ENCODE data around the gene DOCK7.

The DOCK7 gene

DNA sequence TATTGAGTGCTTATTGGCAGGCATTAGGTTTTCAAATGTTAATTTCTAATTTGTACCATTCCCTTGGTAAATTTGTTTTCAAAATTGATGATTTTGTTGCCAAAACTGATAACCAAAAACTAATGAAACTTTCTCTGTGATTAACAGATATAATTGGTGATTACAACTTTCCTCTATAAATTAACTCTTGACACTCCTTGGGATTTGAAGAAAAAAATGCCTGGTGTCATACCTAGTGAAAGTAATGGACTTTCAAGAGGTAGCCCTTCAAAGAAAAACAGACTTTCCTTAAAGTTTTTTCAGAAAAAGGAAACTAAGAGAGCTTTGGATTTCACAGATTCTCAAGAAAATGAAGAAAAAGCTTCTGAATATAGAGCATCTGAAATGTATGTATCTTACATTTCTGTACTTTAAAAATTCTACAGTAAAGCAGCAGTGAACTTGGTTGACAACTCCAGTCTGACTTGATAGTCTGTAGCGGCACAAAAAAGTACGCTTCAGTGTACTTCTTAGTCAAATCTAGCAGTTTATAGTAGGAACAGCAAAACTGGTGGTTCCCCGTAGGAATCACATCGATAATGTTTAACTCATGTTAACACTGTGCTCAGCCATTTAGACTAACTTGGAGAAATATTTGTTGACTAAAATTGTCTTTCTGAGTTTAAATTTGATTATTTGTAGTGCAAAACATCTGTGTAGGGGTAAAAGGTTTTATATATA lies 248.4 kb downstream of the DOCK7 start:
- DNase-seq = no peak

DNA sequence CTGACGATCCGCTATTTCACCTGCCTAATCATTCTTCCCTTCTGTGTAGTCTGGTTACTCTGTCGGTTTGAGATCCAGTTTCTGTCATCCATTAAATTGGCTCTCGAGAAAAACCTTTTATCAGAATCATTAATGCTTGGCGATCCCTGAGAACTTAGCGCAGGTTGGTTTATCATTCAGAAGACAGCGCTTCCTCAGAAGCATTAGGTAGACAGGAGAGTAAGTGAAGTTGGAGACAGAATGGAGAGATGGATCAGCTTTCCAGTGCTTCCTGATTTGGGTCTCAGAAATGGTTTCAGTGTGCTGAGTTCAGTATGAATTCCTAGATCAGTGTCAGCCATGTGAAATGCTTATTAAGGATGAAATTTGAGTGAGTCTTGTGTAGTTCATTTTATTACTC lies 250.0 kb downstream of the DOCK7 start:
- no peak for DNase-seq

DNA sequence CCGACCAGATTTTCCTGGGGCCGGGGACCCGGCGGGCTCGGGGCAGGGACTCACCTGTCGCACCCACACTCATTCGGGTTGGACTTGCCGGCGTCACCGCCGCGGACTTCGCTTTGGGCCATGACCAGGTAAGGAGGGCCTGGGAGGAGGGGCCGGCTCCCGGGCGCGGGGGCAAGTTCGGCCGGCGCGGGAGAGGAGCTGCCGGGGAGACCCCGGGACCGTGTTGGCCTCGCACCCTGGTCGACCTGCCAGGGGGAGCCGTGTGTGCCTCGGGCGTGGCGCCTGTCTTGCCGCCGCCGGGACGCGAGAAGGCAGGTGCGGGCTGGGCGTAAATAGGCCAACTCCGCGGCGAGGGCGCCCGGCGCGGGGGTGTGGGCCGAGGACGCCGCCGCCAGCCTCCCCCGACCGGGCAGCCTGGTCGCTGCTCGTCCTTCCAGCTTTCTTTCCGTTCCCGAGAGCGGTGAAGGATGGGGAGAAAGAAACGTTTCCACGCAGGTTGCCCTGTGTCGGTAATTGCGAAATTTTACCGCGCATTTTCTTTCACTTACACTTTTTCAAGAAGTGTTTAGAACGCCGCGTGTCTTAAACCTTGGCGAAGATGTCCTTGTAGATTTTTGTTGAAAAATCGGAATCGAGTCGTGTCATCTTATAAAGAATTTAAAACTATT lies 250.8 kb downstream of the DOCK7 start:
- DNase-seq = peak; percentile 50

DNA sequence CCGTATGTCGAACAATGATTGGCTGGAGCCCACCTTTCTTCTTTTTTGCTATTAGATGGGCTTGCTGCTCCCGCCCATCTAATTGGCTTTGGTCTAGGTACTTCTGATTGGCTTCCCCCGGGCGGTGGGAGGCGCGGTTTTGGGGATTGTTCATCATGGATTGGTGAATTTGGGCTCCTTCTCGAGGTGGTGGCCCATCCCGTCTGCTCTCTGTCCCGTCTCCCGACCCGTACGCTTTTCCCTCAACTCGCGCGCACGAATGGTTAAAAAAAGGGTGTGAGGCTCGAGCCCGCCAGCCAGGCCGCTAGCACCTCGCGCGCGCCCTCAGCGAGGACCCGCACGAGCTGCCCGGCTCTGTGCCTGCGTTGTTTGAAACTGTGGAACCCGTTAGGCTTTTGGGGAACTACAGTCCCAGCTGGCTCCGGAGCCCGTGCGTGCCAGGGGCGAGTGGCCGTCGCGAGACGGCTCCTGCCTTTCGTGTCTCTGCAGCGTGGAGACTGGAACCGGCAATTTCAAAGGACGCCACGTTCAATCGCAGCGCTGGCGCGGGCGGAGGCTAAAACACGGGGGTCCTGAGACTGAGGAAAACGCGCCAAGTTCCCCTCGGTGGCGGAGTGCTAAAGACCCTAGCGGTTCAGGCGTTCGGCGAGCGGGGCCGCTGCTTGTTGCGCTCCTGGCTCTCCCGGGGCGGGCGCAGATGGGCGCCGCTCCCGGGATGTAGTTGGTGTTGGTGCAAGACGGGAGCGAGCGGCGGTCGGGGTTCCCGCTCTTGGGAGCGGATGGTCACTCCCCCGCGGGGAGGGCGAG lies 251.5 kb downstream of the DOCK7 start, which contains the start of gene USP1:
Gene USP1, plus strand, starts transcription at position 584 of the 807 bp plus-strand sequence. CDS start 2,819 bp downstream, outside the sequence.
- peak; percentile 98 for DNase-seq

DNA sequence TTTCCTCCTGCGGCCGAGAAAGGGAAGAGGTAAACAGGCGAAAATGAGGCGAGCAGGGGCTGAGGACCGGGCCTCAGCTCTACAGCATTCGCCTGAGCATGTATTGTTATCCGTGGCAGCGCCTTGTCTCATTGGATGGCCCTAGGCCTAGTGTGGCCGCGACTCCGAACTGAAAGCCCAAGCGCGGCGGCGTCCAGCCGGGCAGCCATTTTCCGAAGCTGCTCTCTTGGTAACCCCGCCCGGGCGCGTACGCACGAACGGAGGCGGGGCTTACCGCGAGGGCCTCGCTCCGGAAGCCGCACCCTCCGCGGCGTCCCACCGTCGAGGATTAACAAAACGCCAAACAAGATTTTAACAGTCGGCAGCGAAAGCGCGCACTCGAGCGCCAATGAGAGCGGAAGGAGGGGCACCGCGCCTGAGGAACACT lies 252.1 kb downstream of the DOCK7 start:
- DNase-seq = peak; percentile 96

DNA sequence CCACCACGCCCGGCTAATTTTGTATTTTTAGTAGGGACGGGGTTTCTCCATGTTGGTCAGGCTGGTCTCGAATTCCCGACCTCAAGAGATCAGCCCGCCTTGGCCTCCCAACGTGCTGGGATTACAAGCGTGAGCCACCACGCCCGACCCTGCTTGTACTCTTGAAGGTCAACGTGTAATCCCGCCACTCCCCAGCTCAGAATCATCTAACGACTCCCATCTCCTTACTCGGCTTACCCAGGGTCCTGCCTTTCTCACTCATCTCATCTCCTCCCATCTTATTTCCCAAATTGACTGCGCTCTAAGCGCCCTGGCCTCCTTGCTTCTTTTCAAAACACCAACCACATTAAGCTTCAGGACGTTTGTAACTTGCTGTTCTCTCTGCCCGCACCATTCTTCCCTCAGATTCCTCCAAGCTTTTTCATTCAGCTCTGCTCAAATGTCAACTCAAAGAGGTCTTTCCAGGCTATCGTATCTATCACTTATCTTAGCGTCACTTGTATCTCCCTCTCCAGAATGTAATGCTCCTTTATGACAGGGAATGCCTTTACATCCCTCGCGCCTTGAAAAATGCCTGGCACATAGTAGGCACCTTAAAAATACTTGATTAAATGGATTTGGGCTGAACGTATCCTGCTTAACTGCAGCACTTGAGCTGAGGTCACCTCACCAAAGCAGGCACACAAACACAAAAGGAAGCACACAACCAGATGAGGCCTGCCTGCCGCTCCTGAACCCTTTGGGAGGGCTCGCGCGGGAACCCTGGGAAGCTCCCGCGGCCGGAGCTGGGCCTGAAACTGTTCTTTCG lies 252.8 kb downstream of the DOCK7 start:
- DNase-seq = no peak

DNA sequence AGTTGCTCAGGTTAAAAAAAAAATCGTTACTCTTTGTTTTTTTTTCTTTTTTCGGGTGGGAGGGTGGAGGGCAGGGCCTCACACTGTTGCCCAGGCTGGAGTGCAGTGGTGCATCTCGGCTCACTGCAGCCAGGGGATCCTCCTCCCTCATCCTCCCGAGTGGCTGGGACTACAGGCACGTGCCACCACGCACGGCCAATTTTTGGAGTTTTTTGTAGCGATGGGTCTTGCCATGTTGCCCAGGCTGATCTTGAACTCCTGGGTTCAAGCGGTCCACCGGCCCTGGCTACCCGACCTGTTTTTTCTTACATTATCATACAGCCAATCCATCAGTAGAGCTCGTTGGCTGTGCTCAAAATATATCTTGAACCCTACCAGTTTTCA lies 253.6 kb downstream of the DOCK7 start:
- DNase-seq = no peak

DNA sequence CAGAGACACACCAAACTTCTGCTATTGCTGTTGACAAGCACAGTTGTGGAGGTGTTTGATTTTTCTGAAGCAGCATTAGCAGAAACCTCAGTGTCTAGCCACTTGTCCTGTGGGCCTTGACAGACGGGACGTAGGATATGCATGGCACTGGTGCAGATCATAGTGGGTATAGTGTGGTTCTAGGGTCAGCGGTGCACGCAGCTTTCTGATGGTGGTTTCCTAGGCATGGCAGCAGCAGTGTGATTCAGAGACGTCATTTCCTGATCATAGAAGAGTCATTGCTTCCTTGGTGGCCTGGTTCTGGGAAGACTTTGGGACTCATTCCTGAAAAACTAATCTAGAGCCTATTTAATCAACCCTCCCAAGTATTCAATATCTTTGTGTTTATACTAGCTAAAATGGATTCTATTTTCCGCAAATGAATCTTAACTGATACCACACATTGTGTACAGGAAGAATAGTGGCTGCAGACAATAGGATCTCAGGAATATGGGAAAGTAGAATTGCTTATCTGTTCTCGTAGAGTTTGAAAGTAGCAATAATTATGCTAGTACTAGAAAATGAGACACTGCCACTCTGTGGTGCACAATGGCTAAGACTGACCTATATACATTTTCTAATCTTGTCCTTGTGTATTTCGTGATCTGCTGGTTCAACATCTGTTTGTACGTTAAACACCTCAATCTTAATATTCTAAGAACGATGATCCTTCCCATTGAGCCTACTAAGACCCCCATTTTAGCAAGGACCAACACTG lies 254.1 kb downstream of the DOCK7 start:
- no peak for DNase-seq

DNA sequence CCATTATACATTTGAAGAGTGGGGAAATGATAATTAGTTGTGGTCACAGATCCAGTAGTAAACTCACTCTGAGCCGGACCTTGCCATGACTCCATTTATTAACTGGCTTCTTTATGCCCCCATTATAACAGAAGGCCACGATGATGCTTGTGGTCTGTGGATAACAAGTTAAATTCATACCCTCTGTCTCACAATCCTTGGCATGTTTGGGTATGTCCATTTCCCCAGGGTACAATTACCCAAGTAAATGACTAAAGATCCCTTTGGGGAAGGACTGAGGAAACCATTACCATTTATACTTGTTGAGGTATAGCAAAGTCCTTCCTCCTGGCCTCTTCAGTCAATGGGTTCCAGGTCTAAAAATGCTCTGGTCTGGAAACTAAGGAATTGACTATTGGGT lies 258.6 kb downstream of the DOCK7 start:
- DNase-seq = no peak

DNA sequence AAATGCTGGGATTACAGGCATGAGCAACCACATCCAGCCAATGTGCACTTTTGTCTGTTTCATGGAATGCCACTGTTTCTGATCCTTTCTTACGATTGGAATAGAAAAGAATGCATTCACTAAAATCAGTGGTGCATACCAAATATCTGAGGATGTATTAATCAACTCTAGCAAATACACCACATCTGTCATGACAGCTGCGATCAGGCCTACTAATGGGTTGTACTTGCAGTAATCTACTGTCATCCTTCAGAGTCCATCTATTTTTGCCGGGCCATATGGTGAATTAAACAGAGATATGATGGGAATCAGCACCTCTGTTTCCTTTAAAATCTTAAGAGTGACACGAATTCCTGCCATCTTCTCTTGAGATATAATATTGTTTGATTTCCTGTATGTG lies 259.8 kb downstream of the DOCK7 start:
- no peak for DNase-seq

DNA sequence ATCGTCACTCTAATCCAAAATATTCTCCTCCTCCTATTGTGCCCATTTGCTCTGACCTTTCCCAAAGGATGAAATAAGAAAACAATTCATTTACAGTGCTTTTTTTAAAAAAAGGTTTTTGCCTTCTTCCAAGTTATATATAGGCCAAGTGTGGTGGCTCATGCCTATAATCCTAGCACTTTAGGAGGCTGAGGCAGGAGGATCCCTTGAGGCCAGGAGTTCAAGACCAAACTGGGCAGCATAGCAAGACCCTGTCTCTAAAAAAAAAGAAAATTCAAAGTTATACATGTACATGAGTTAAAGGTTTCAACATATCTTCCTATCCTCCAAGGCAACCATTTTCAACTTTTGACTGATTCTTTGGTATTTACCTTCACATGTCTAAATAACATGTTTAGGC lies 261.4 kb downstream of the DOCK7 start:
- no peak for DNase-seq

DNA sequence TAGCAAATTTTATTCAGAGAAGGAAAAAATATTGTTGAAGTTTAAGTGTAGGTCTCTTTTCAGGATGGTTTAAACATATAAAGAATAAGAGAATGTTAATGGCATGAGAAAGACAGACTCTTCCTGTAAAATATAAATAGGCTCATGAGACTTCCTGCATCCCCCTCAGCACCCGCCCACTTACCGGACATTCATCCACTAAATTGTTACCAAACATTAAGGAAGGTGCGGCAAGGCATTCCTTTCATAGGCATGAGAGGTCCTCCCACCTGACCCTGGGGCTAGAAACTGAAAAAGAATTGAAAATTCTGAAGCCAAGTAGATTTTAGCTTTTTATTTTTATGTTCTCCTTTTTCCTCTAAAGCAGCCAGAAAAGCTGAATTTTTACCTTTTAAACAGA lies 261.9 kb downstream of the DOCK7 start:
- no peak for DNase-seq

DNA sequence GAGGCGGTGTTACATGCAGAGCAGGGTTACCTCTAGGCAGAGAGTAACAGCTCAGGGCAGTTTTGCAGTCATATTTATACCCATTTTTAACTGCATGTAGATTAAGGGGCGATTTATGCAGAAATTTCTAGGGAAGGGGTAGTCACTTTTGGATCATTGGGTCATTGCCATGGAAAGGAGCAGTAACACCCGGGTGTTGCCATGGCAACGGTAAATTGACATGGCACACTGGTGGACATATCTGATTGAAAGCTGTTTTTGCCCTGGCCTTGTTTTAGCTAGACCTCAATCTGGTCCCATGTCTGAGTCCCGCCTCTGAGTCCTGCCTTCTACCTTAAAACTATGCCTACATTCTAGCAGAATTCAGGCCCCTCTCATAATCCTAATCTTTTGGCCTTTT lies 263.1 kb downstream of the DOCK7 start:
- no peak for DNase-seq

DNA sequence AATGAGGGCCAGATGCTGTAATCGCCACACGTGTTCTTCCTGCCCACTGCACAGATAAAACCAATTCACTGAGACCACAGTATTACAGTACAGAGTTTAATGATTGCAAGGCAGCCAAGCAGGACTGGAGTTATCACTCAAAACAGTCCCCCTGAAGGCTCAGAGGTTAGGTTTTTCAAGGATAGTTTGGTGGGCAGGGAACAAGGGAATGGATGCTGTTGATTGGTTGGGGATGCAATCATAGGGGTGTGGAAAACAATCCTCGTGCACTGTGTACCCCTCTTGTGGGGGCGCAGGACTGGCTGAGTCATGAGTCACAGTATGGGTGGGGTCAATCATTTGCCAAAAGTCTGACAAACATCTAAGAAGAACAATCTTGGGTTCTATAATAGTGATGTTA lies 263.8 kb downstream of the DOCK7 start:
- DNase-seq = no peak

DNA sequence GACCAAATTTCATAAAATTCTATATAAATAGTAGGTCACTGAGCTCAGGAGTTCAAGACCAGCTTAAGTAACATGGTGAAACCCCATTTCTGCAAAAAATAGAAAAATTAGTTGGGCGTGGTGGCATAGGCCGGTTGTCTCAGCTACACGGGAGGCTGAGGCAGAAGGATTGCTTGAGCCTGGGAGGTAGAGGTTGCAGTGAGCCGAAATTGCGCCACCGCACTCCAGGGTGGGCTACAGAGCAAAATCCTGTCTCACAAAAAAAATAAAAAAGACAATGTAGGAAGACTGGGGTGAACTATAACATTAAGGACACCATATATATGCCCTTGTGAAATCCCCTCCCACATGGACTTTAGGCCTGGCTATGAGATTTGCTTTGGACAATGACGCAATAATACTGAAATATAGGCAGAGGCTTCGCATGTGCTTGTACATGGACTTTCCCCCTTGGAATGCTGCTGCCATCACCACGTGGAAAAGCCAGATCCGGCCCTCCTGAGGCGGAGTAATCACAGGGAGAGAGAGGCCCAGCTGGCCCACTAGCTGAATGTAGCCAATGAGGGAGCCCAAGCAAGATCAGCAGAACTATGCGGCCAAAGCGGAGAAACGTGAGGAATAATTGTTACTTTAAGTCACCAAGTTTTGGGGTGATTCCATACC lies 264.5 kb downstream of the DOCK7 start:
- no peak for DNase-seq

DNA sequence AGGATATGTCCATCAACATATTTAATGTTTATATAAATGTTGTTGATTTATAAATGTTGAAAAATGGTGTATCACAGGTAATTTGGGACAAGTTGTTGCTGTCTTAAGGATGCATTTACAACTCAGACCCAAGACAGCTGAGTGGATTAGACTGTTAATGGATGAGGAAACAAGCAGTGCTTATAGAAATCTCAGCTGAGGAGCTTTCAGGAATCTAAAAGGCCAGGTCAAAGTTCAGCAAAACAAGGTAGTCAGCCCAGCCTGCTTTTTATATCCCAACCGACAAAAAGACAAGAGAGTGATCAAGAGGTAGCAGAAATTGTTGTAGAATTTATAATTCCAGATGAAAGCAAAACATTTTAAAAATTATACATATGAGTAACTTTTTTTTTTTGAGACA lies 268.0 kb downstream of the DOCK7 start:
- DNase-seq = no peak

DNA sequence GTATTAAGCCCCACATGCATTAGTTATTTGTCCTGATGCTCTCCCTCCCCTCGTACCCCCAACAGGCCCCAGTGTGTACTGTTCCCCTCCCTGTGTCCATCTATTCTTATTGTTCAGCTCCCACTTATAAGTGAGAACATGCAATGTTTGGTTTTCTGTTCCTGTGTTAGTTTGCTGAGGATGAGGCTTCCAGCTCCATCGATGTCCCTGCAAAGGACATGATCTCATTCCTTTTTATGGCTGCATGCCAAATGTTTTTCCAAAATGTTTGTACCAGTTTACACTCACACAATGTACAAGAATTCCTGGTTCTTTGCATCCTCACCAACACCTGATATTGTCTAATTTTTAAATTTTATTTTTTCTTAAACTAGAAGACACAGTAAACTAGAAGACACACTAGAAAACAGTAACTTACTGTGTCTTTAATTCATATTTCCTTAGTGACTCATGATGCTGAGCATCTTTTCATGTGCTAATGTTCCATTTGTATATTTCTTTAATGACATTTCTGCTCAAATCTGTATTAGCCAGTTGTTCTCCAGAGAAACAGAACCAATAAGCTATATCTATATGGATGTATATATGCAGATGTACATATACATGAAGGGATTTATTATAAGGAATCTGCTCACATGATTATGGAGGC lies 270.7 kb downstream of the DOCK7 start:
- no peak for DNase-seq

DNA sequence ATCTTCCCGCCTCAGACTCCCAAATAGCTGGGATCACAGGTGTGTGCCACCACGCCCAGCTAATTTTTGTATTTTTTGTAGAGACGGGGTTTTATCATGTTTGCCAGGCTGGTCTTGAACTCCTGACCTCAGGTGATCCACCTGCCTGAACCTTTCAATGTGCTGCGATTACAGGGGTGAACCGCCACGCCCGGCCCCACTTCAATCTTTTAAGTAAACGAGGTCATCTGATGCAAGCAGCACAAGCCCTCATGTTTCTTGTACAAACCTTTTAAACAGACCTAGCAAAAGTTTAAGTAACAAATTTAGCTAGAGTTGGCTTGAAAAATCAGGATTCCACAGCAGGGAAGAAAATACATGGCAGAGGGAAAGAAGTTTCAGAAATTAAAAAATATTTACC lies 272.5 kb downstream of the DOCK7 start:
- no peak for DNase-seq

DNA sequence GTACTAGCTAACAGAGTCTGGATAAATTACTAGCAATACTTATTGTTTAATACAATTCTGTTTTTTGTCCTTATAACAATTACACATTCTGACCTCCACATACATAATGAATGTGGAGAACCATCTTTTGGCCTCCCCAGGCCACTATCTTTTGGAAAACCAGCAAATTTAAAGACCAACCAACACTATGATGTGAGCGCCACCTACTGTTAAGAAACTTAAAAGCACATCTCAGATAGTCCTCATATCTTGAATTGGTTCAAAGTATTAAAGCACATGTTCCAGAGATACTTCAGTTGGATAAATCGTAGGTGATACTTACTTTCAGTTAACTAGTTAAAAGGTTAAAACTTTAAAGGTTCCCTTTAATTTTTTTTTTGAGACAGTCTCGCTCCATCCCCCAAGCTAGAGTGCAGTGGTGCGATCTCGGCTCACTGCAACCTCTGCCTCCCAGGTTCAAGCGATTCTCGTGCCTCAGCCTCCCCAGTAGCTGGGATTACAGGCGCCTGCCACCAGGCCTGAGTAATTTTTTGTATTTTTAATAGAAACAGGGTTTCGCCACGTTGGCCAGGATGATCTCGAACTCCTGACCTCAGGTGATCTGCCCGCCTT lies 280.7 kb downstream of the DOCK7 start:
- DNase-seq = no peak

DNA sequence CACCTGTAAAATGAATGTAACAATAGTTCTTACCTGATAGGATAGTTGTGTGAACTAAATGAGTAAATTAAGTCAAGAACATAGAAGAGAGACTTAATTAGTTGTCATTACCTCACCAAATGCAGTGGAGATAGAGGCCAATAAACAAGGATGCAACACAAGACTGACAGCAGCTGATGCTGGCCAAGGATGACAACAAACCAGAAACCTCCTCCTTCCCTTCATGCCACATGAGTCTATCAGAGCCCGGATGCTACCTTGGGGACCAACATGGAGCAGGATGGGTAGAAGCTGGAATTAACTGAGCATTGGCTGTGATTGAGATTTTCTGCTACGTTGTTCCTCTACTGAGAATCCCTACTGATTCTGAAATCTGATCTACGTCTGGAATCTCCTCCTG lies 281.6 kb downstream of the DOCK7 start:
- DNase-seq = no peak

DNA sequence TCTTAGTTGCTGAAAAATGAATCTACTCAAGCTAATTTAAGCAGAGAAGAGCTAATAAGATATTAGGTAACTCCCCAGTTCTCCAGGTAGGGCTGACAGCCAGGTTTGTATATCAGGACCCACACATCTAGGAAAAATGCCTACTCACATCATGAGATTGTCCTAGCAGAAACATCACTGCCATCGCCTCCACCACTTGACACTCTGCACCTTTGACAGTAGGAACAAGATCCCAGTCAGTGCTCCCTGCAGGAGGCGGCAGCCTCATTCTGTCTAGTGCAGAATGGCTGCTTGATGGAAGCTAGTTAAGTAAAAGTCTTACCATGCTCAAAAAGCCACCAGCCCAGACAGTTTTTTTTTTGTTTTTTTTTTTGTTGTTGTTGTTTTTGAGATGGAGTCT lies 282.9 kb downstream of the DOCK7 start:
- no peak for DNase-seq
